H9 (cell line): Measurements from ENCODE around the gene MCEMP1. TPM values are rescaled to one million over a fixed set of nuclear protein-coding genes. Genes with fewer than 3 reads are reported as not detected.

Experiments used
- DNase-seq: peaks from one replicate; pipeline ENCODE4 v3.0.0-alpha.2; 2017
- H2AFZ ChIP-seq: one replicate; pipeline ENCODE4 v1.6.1; 2013; ENCODE audit warnings: mild to moderate bottlenecking, low read length, control low read depth, moderate library complexity
- H2AK5ac ChIP-seq: 2 replicates; pipeline ENCODE4 v1.6.1; 2013; ENCODE audit warnings: low read length, control low read depth, mixed read lengths; ENCODE audit not compliant: insufficient read length
- H2BK120ac ChIP-seq: one replicate; pipeline ENCODE4 v1.6.1; 2013; ENCODE audit warnings: low read depth, mild to moderate bottlenecking, low read length, control low read depth, inconsistent platforms; ENCODE audit not compliant: poor library complexity, severe bottlenecking
- H2BK12ac ChIP-seq: 2 replicates; pipeline ENCODE4 v1.6.1; 2013; ENCODE audit warnings: low read length, control low read depth, mixed read lengths, low read depth; ENCODE audit not compliant: insufficient read length
- H2BK15ac ChIP-seq: 2 replicates; pipeline ENCODE4 v1.6.1; 2013; ENCODE audit warnings: low read depth, low read length, control low read depth
- H2BK20ac ChIP-seq: one replicate; pipeline ENCODE4 v1.6.1; 2013; ENCODE audit warnings: low read depth, mild to moderate bottlenecking, low read length, control low read depth, inconsistent platforms; ENCODE audit not compliant: poor library complexity, severe bottlenecking
- H2BK5ac ChIP-seq: 2 replicates; pipeline ENCODE4 v1.6.1; 2013; ENCODE audit warnings: low read length, control low read depth, mixed read lengths; ENCODE audit not compliant: insufficient read length
- H3K14ac ChIP-seq: 2 replicates; pipeline ENCODE4 v1.6.1; 2013; ENCODE audit warnings: low read length, control low read depth; ENCODE audit not compliant: insufficient read depth
- H3K18ac ChIP-seq: 2 replicates; pipeline ENCODE4 v1.6.1; 2013; ENCODE audit warnings: low read depth, mild to moderate bottlenecking, mixed read lengths, low read length, control low read depth; ENCODE audit not compliant: insufficient read length
- H3K23ac ChIP-seq: 2 replicates; pipeline ENCODE4 v1.6.1; 2013; ENCODE audit warnings: low read length, control low read depth, mixed read lengths, low read depth; ENCODE audit not compliant: insufficient read length
- H3K23me2 ChIP-seq: 2 replicates; pipeline ENCODE4 v1.6.1; 2013; ENCODE audit warnings: low read depth, mild to moderate bottlenecking, mixed read lengths, low read length, control low read depth; ENCODE audit not compliant: insufficient read length, poor library complexity, severe bottlenecking
- H3K27ac ChIP-seq: 2 replicates; pipeline ENCODE4 v1.5.1; 2013; ENCODE audit warnings: low read length, control low read depth, mixed read lengths, low read depth; ENCODE audit not compliant: insufficient read length
- H3K27me3 ChIP-seq: 2 replicates; pipeline ENCODE4 v1.6.1; 2013; ENCODE audit warnings: low read length, control low read depth, inconsistent platforms; ENCODE audit not compliant: insufficient read depth
- H3K4ac ChIP-seq: 2 replicates; pipeline ENCODE4 v1.6.1; 2013; ENCODE audit warnings: low read depth, mild to moderate bottlenecking, control low read depth, inconsistent platforms, low read length, moderate library complexity
- H3K4me1 ChIP-seq: 2 replicates; pipeline ENCODE4 v1.6.1; 2013; ENCODE audit warnings: low read length, control low read depth, inconsistent platforms; ENCODE audit not compliant: insufficient read depth
- H3K4me2 ChIP-seq: 2 replicates; pipeline ENCODE4 v1.6.1; 2013; ENCODE audit warnings: low read length, control low read depth, mixed read lengths; ENCODE audit not compliant: insufficient read length, insufficient read depth
- H3K56ac ChIP-seq: 2 replicates; pipeline ENCODE4 v1.6.1; 2013; ENCODE audit warnings: low read depth, mild to moderate bottlenecking, mixed read lengths, low read length, control low read depth; ENCODE audit not compliant: insufficient read length
- H3K79me1 ChIP-seq: 2 replicates; pipeline ENCODE4 v1.6.1; 2013; ENCODE audit warnings: low read depth, mild to moderate bottlenecking, moderate library complexity, low read length, control low read depth, inconsistent platforms; ENCODE audit not compliant: insufficient read depth, poor library complexity, severe bottlenecking
- H3K79me2 ChIP-seq: 2 replicates; pipeline ENCODE4 v1.6.1; 2013; ENCODE audit warnings: low read length, control low read depth, inconsistent platforms; ENCODE audit not compliant: insufficient read depth
- H3K9ac ChIP-seq: 2 replicates; pipeline ENCODE4 v1.6.1; 2013; ENCODE audit warnings: low read length, control low read depth, mixed read lengths; ENCODE audit not compliant: insufficient read length; ENCODE audit errors: extremely low read depth
- H3K9me3 ChIP-seq: one replicate; pipeline ENCODE4 v1.6.1; 2013; ENCODE audit warnings: low read depth, low read length, inconsistent platforms; ENCODE audit not compliant: control insufficient read depth
- H3T11ph ChIP-seq: one replicate; pipeline ENCODE4 v1.6.1; 2013; ENCODE audit warnings: mild to moderate bottlenecking, low read length, control low read depth, inconsistent platforms
- H4K20me1 ChIP-seq: one replicate; pipeline ENCODE4 v1.6.1; 2013; ENCODE audit not compliant: control insufficient read depth, insufficient read length, insufficient read depth
- H4K5ac ChIP-seq: 2 replicates; pipeline ENCODE4 v1.6.1; 2013; ENCODE audit warnings: low read depth, mild to moderate bottlenecking, mixed read lengths, low read length, control low read depth; ENCODE audit not compliant: insufficient read length
- H4K8ac ChIP-seq: replicated peaks from 2 replicates; pipeline ENCODE4 v1.6.1; 2013; ENCODE audit warnings: low read length, control low read depth, mixed read lengths, low read depth; ENCODE audit not compliant: insufficient read length
- H4K91ac ChIP-seq: 2 replicates; pipeline ENCODE4 v1.6.1; 2013; ENCODE audit warnings: low read depth, mild to moderate bottlenecking, moderate library complexity, mixed read lengths, low read length, control low read depth; ENCODE audit not compliant: insufficient read length
- H3K27ac Mint-ChIP-seq, 3 experiments: 2 replicates in 2 of 3; 3 replicates in 1 of 3; pipeline ENCODE4 v1.8.0; 2020 to 2021; ENCODE audit warnings: mixed read lengths in 3 of 3, mild to moderate bottlenecking in 1 of 3, moderate library complexity in 1 of 3
- H3K27me3 Mint-ChIP-seq: 2 replicates; pipeline ENCODE4 v1.8.0; 2021; ENCODE audit warnings: low read depth, mild to moderate bottlenecking, moderate library complexity, mixed read lengths
- H3K36me3 Mint-ChIP-seq, 3 experiments: 2 replicates in 2 of 3; 3 replicates in 1 of 3; pipeline ENCODE4 v1.8.0; 2020 to 2021; ENCODE audit warnings: low read depth in 3 of 3, mixed read lengths in 3 of 3; ENCODE audit not compliant: insufficient read depth in 1 of 3
- H3K4me1 Mint-ChIP-seq, 2 experiments: 2 replicates each; pipeline ENCODE4 v1.8.0; 2020; ENCODE audit warnings: mixed read lengths in 2 of 2
- H3K4me3 Mint-ChIP-seq, 2 experiments: 2 replicates in 1 of 2; 3 replicates in 1 of 2; pipeline ENCODE4 v1.8.0; 2020 to 2021; ENCODE audit warnings: mild to moderate bottlenecking in 2 of 2, mixed read lengths in 2 of 2, moderate library complexity in 1 of 2
- H3K9me3 Mint-ChIP-seq, 2 experiments: 2 replicates in 1 of 2; 3 replicates in 1 of 2; pipeline ENCODE4 v1.8.0; 2020; ENCODE audit warnings: mild to moderate bottlenecking in 2 of 2, mixed read lengths in 2 of 2, moderate library complexity in 1 of 2
- WGBS: extraction: QIAGEN DNeasy Blood & Tissue Kit; methylation state at CpG from one replicate; pipeline ENCODE4 v1.1.7; 2013; ENCODE audit warnings: missing lambda C conversion rate, low lambda C conversion rate, mixed read lengths; ENCODE audit not compliant: insufficient read length; ENCODE audit errors: extremely low coverage; 5-methylcytosine and 5-hydroxymethylcytosine counted together
- total RNA-seq: library from RNA; stranded (reverse); gene quantifications from 2 replicates; pipeline ENCODE4 v1.2.1, GENCODE V29; 2021
- TF ChIP-seq, protein P1 (sequence below): fragments of 200-600 bp; sonication (generic); conservative IDR thresholded peaks from 3 replicates; pipeline ENCODE4 v1.8.0; 2021; ENCODE audit warnings: antibody characterized with exemption, mild to moderate bottlenecking

MCEMP1 gene
- total RNA-seq, 1 experiment from 2014 or later: not detected

DNA sequence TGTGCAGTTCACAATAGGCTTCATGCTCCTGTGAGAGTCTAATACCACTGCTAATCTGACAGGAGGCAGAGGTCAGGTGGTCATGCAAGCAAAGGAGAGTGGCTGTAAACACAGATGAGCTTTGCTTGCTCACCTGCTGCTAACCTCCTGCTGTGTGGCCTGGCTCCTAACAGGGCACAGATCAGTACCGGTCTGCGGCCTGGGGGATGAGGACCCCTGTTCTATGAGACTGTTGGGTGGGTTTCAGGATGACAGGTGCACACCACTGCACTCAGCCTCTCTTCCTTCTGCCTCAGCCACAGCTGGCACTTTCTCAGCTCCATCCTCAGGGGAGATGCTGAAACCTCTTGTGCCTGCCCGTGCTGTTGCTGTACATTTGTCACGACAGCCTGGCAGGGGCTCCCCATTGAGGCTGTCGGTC is 45.4 kb downstream of the MCEMP1 start:
- Histone ChIP-seq H2BK15ac (no peak overlapping the region), H3K14ac (no peak overlapping the region), H3K79me2 (no peaks in the 10 kb centered on the region), H2BK120ac (no peak overlapping the region), H3K4me2 (no peak overlapping the region), H4K20me1 (no peaks in the 10 kb centered on the region), H3K4ac (no peak overlapping the region), H4K5ac (no peak overlapping the region), H2AFZ (no peak overlapping the region), H3T11ph (no peak overlapping the region), H3K79me1 (no peaks in the 10 kb centered on the region), H3K56ac (no peak overlapping the region), H3K27me3 (no peaks in the 10 kb centered on the region), H3K23me2 (no peaks in the 10 kb centered on the region), H2BK20ac (no peak overlapping the region), H4K8ac (no peak overlapping the region), H3K18ac (no peak overlapping the region), H2BK5ac (no peak overlapping the region), H3K23ac (no peak overlapping the region), H3K9me3 (no peaks in the 10 kb centered on the region), H2BK12ac (no peak overlapping the region), H4K91ac (no peak overlapping the region), H3K9ac (no peak overlapping the region), H3K4me1 (no peaks in the 10 kb centered on the region), H3K27ac (no peak overlapping the region), H2AK5ac (no peak overlapping the region)
- Mint-ChIP-seq H3K4me1 (peaks cover 3 to 5% of the 10 kb centered on the region in 2 experiments; a peak in 1 of 4 replicates), H3K4me3 (no peak overlapping the region), H3K27ac (no peak overlapping the region), H3K36me3 (no peaks in the 10 kb centered on the region), H3K27me3 (peaks cover 51% of the 10 kb centered on the region), H3K9me3 (peaks cover 0 to under 1% of the 10 kb centered on the region in 2 experiments; a peak in 3 of 5 replicates)
- WGBS: no CpG with 5 or more reads among the region's 5 CpGs
- TF ChIP-seq, protein P1, sequence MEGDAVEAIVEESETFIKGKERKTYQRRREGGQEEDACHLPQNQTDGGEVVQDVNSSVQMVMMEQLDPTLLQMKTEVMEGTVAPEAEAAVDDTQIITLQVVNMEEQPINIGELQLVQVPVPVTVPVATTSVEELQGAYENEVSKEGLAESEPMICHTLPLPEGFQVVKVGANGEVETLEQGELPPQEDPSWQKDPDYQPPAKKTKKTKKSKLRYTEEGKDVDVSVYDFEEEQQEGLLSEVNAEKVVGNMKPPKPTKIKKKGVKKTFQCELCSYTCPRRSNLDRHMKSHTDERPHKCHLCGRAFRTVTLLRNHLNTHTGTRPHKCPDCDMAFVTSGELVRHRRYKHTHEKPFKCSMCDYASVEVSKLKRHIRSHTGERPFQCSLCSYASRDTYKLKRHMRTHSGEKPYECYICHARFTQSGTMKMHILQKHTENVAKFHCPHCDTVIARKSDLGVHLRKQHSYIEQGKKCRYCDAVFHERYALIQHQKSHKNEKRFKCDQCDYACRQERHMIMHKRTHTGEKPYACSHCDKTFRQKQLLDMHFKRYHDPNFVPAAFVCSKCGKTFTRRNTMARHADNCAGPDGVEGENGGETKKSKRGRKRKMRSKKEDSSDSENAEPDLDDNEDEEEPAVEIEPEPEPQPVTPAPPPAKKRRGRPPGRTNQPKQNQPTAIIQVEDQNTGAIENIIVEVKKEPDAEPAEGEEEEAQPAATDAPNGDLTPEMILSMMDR: no peak
- no peak for DNase-seq
